ENCODE results near the gene COL4A2.
A peak's percentile ranks its signal among the peaks of the same experiment; 100 is the strongest.

COL4A2 gene

GRCh38 chr13:110560601-110561343 is 253.7 kb downstream of the COL4A2 start:
- no peak for DNase-seq

GRCh38 chr13:110561344-110562035 is 254.4 kb downstream of the COL4A2 start, which contains the start of gene RAB20:
Gene RAB20 (minus strand): TSS chr13:110561722. CDS start chr13:110561519, 203 bp downstream.
- DNase-seq = peak; percentile 91

- DNase-seq = no peak
Measured at GRCh38 chr13:110562036-110562597, 255.0 kb downstream of the COL4A2 start.

Data from right kidney (tissue), 1 donor.